IMR-90 (cell line): ENCODE data around the gene FCMR. TPM values are rescaled to one million over a fixed set of nuclear protein-coding genes. Genes with fewer than 3 reads are reported as not detected.

Source experiments
- ATAC-seq: fragments of 200-7000 bp; cut with Tn5 transposase; 2 replicates; pipeline ENCODE4 v1.9.1; 2020; ENCODE audit warnings: low read depth, mild to moderate bottlenecking, moderate library complexity
- BruUV-seq: library from RNA; stranded (reverse); fragments of 400-500 nt; replicated peaks from 2 replicates; lab custom pipeline; 2021; lab: Mats Ljungman, UMichigan
- CTCF ChIA-PET: fragments of 300-600 bp; formaldehyde crosslinking; extraction: SDS; loops from one replicate; lab custom pipeline; 2021; ENCODE audit warnings: antibody characterized with exemption; lab: Yijun Ruan, JAX
- POLR2A ChIA-PET: fragments of 300-600 bp; sonication (Branson Sonifier 250); formaldehyde crosslinking; loops from one replicate; lab custom pipeline; 2022; ENCODE audit warnings: antibody characterized with exemption; ENCODE audit not compliant: unreplicated experiment; lab: Charles Lee
- DNase-seq: peaks from one replicate; pipeline ENCODE4 v3.0.0; 2013
- H2AFZ ChIP-seq: replicated peaks from 2 replicates; pipeline ENCODE3; 2013; ENCODE audit warnings: low read length, mild to moderate bottlenecking; ENCODE audit not compliant: poor library complexity
- H2AK5ac ChIP-seq: 2 replicates; pipeline ENCODE4 v1.6.1; 2013; ENCODE audit warnings: low read depth, low read length, inconsistent platforms
- H2AK9ac ChIP-seq: replicated peaks from 2 replicates; pipeline ENCODE3; 2013; ENCODE audit warnings: mild to moderate bottlenecking, low read depth, low read length, moderate library complexity; ENCODE audit not compliant: poor library complexity
- H2BK120ac ChIP-seq: 2 replicates; pipeline ENCODE4 v1.6.1; 2013; ENCODE audit warnings: low read depth, low read length, inconsistent platforms
- H2BK15ac ChIP-seq: 3 replicates; pipeline ENCODE4 v1.6.1; 2013; ENCODE audit warnings: low read depth, low read length, inconsistent platforms
- H2BK20ac ChIP-seq: 2 replicates; pipeline ENCODE4 v1.6.1; 2013; ENCODE audit warnings: low read depth, mild to moderate bottlenecking, inconsistent platforms, low read length, moderate library complexity
- H2BK5ac ChIP-seq: 2 replicates; pipeline ENCODE4 v1.6.1; 2013; ENCODE audit warnings: mild to moderate bottlenecking, low read depth, low read length, inconsistent platforms; ENCODE audit not compliant: poor library complexity, severe bottlenecking
- H3K14ac ChIP-seq: replicated peaks from 2 replicates; pipeline ENCODE4 v1.6.1; 2013; ENCODE audit warnings: low read depth, low read length, inconsistent platforms
- H3K18ac ChIP-seq: 2 replicates; pipeline ENCODE4 v1.6.1; 2013; ENCODE audit warnings: low read depth, low read length, control low read depth
- H3K23ac ChIP-seq: 2 replicates; pipeline ENCODE4 v1.6.1; 2013; ENCODE audit warnings: low read depth, low read length, inconsistent platforms
- H3K27ac ChIP-seq: 2 replicates; pipeline ENCODE4 v1.5.1; 2013; ENCODE audit warnings: mild to moderate bottlenecking, control low read depth, low read length; ENCODE audit not compliant: insufficient read depth
- H3K27me3 ChIP-seq: 2 replicates; pipeline ENCODE4 v1.6.1; 2013; ENCODE audit warnings: low read length; ENCODE audit not compliant: control insufficient read depth, insufficient read depth
- H3K36me3 ChIP-seq: 2 replicates; pipeline ENCODE4 v1.6.1; 2013; ENCODE audit warnings: low read length, mixed read lengths; ENCODE audit not compliant: control insufficient read depth, insufficient read depth
- H3K4ac ChIP-seq: 2 replicates; pipeline ENCODE4 v1.6.1; 2013; ENCODE audit warnings: low read depth, low read length, inconsistent platforms
- H3K4me1 ChIP-seq: 2 replicates; pipeline ENCODE4 v1.6.1; 2013; ENCODE audit warnings: low read length, mixed read lengths; ENCODE audit not compliant: control insufficient read depth, insufficient read depth
- H3K4me2 ChIP-seq: 2 replicates; pipeline ENCODE4 v1.6.1; 2013; ENCODE audit warnings: low read depth, mild to moderate bottlenecking, control low read depth, low read length, moderate library complexity
- H3K4me3 ChIP-seq: 2 replicates; pipeline ENCODE4 v1.5.1; 2013; ENCODE audit warnings: low read depth, mild to moderate bottlenecking, control low read depth, low read length, moderate library complexity; ENCODE audit not compliant: insufficient read depth
- H3K56ac ChIP-seq: 2 replicates; pipeline ENCODE4 v1.6.1; 2013; ENCODE audit warnings: low read length, inconsistent platforms; ENCODE audit not compliant: insufficient read depth; ENCODE audit errors: extremely low read depth
- H3K79me1 ChIP-seq, 2 experiments: 2 replicates each; pipeline ENCODE4 v1.6.1; 2013; ENCODE audit warnings: low read length in 2 of 2, inconsistent platforms in 1 of 2, low read depth in 1 of 2
- H3K9ac ChIP-seq: 2 replicates; pipeline ENCODE4 v1.6.1; 2013; ENCODE audit warnings: low read depth, low read length, control low read depth
- H3K9me1 ChIP-seq: 2 replicates; pipeline ENCODE4 v1.6.1; 2013; ENCODE audit warnings: low read length, inconsistent platforms; ENCODE audit not compliant: insufficient read depth
- H3K9me3 ChIP-seq: 2 replicates; pipeline ENCODE4 v1.6.1; 2013; ENCODE audit warnings: low read length; ENCODE audit not compliant: control insufficient read depth, insufficient read depth
- H4K20me1 ChIP-seq: 2 replicates; pipeline ENCODE4 v1.6.1; 2013; ENCODE audit warnings: low read length, inconsistent platforms; ENCODE audit not compliant: insufficient read depth
- H4K5ac ChIP-seq: 2 replicates; pipeline ENCODE4 v1.6.1; 2013; ENCODE audit warnings: mild to moderate bottlenecking, low read depth, low read length, control low read depth
- H4K8ac ChIP-seq, 2 experiments: 2 replicates each; pipeline ENCODE4 v1.6.1; 2013; ENCODE audit warnings: low read depth in 2 of 2, low read length in 2 of 2, control low read depth in 1 of 2, inconsistent platforms in 1 of 2
- H4K91ac ChIP-seq: 2 replicates; pipeline ENCODE4 v1.6.1; 2013; ENCODE audit warnings: low read depth, low read length, inconsistent platforms; ENCODE audit not compliant: insufficient read depth
- BHLHE40 ChIP-seq: fragments of 150-350 bp; IDR thresholded peaks from 2 replicates; pipeline ENCODE4 v1.6.1; 2016; ENCODE audit warnings: mild to moderate bottlenecking, low read depth, low read length
- CHD1 ChIP-seq: IDR thresholded peaks from 2 replicates; pipeline ENCODE4 v1.6.1; 2012; ENCODE audit warnings: low read depth, low read length, improper control_type of control experiment
- FOS ChIP-seq: fragments of 150-350 bp; IDR thresholded peaks from 2 replicates; pipeline ENCODE4 v1.6.1; 2016; ENCODE audit warnings: low read depth, low read length
- MAFK ChIP-seq: IDR thresholded peaks from 2 replicates; pipeline ENCODE4 v1.6.1; 2012; ENCODE audit warnings: low read depth, low read length, improper control_type of control experiment
- MAZ ChIP-seq: IDR thresholded peaks from 2 replicates; pipeline ENCODE4 v1.6.1; 2012; ENCODE audit warnings: low read depth, mild to moderate bottlenecking, low read length, improper control_type of control experiment, moderate library complexity, borderline replicate concordance
- NFE2L2 ChIP-seq: fragments of 150-350 bp; IDR thresholded peaks from 2 replicates; pipeline ENCODE4 v1.6.1; 2016; ENCODE audit warnings: low read depth, mild to moderate bottlenecking, low read length
- RCOR1 ChIP-seq: IDR thresholded peaks from 2 replicates; pipeline ENCODE4 v1.6.1; 2012; ENCODE audit warnings: mild to moderate bottlenecking, low read length, improper control_type of control experiment; ENCODE audit not compliant: insufficient replicate concordance
- RFX5 ChIP-seq: IDR thresholded peaks from 2 replicates; pipeline ENCODE4 v1.8.0; 2012; ENCODE audit warnings: low read depth, mild to moderate bottlenecking, low read length, moderate library complexity
- SMC3 ChIP-seq: fragments of 150-350 bp; IDR thresholded peaks from 2 replicates; pipeline ENCODE4 v1.6.1; 2016; ENCODE audit warnings: low read depth, mild to moderate bottlenecking, antibody characterized with exemption, low read length, moderate library complexity
- WGBS, 2 experiments: methylation state at CpG; one replicate each; pipeline versions ENCODE4 v1.1.5 to v1.1.7; 2013; ENCODE audit warnings: missing lambda C conversion rate in 2 of 2; ENCODE audit not compliant: insufficient read length in 1 of 2; ENCODE audit errors: extremely low coverage in 2 of 2; 5-methylcytosine and 5-hydroxymethylcytosine counted together
- dilution Hi-C: fragments of 300-500 bp; cut with HindIII; formaldehyde crosslinking; loops from one replicate; pipeline ENCODE4 v1.14.3; 2018; ENCODE audit warnings: low sequenced_read_pairs; ENCODE audit not compliant: unreplicated experiment
- in situ Hi-C: fragments of 300-500 bp; cut with MboI; formaldehyde crosslinking; loops from 3 replicates; pipeline ENCODE4 v1.14.3; 2019; ENCODE audit warnings: low sequenced_read_pairs, inconsistent platforms, mixed read lengths
- intact Hi-C: fragments of 100-400 bp; cut with micrococcal nuclease; formaldehyde crosslinking; loops from 2 replicates; pipeline ENCODE4 v1.10.0; 2022
- polyA plus RNA-seq, 3 experiments: library from polyadenylated mRNA; depleted of rRNA; stranded (reverse); fragments of >200 nt; gene quantifications; 2 replicates each; pipeline ENCODE4 v1.2.3, GENCODE V29; 2012; ENCODE audit warnings: low replicate concordance in 1 of 3
- total RNA-seq: library from RNA; depleted of rRNA; stranded (reverse); fragments of >200 nt; gene quantifications from 2 replicates; pipeline ENCODE4 v1.2.3, GENCODE V29; 2012

FCMR gene
- total and polyA plus RNA-seq, 2 of the 4 experiments (the other 2 are of a cell fraction), result 0.09 TPM; not detected in 1

DNA sequence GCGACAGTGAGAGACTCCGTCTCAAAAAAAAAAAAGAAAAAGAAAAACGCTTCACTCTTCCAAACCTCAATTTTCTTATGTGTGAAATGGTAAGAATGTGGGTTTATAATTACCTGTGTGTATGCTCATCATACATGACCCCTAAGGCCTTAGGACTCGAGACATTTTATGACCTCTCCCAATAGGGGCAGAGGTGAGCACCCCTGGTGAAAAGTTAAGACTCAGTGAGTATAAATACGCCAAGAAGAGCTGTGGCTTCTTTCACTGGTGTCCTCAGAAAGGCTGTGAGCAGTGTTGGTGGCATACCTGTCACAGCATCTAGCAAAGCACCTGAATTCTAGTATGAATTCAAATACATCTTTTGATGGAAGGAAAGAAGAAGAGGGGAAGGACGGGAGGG is 7.8 kb upstream of the FCMR start:
- ChIA-PET POLR2A (no interaction called here), CTCF (no interaction called here)
- Histone ChIP-seq H4K5ac (no peak overlapping the region), H2BK15ac (no peak overlapping the region), H3K9ac (no peak overlapping the region), H4K91ac (no peak overlapping the region), H3K36me3 (no peaks in the 10 kb centered on the region), H3K9me1 (peaks cover 2% of the 10 kb centered on the region), H2BK120ac (no peak overlapping the region), H2AFZ (no peak overlapping the region), H3K56ac (no peak overlapping the region), H3K79me1 (no peaks in the 10 kb centered on the region), H3K27me3 (peaks cover 2% of the 10 kb centered on the region; the same call in 1 of the 2 replicates), H3K9me3 (no peaks in the 10 kb centered on the region), H2AK9ac (no peak overlapping the region), H3K4me2 (no peak overlapping the region), H3K4ac (no peak overlapping the region), H2AK5ac (no peak overlapping the region), H3K23ac (no peak overlapping the region), H4K20me1 (no peaks in the 10 kb centered on the region), H3K27ac (no peak overlapping the region), H3K14ac (no peak overlapping the region), H2BK5ac (no peak overlapping the region), H3K18ac (no peak overlapping the region), H3K4me3 (no peak overlapping the region), H2BK20ac (no peak overlapping the region), H3K4me1 (no peaks in the 10 kb centered on the region; the same call in 1 of the 2 replicates), H4K8ac (no peak overlapping the region)
- in situ Hi-C loops, result no loop called here
- WGBS, 2 experiments, result no CpG with 5 or more reads among the region's 6 CpGs
- DNase-seq (no peak), ATAC-seq (no peak)
- intact Hi-C loops, result no loop called here
- BruUV-seq, result no TSS peak
- dilution Hi-C loops, result no loop called here
- TF ChIP-seq RCOR1 (no peak), NFE2L2 (no peak), BHLHE40 (no peak), SMC3 (no peak), MAFK (no peak), MAZ (no peak), RFX5 (no peak), CHD1 (no peak), FOS (no peak)
